ENCODE measurements around the gene OGFRL1.

The OGFRL1 gene

DNA sequence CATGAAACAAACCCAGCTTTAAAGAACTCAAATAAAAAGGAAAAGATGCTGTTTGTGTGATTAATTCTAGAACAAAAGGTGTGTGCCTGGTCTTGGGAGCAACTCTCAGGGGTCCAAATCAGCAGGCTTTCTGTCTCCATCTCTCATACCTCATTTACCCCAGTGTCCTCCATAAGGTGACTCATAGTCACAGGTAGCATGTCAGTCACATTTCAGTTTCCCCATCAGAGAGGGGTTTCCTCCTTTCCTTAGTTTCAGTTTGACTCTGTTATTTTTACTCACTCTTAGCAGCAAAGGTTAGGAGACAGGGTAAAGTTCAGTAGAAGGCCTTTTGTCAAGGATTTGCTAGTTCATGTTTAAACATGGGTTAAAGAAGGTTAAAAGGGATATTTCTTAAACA lies 46.2 kb downstream of the OGFRL1 start:
- no peak for DNase-seq (ENCODE audit: low spot score)

DNA sequence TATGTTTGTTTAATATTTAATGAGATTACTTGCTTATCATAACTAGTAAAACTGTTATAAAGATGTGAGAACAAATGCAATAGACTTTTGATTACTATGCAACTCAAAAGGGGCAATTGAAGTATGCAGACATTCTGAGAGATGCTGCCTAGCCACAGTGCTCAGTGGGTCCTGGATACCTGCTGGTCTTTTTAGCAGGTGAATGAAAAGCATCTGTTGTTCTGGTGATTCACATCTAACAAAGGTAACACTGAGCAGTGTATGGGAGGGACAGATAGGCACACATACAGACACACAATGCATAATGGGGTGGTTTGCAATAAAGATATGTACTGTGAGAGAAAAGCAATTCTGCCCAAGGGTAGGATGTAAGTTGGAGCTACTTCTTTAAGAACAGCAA lies 46.9 kb downstream of the OGFRL1 start:
- DNase-seq (ENCODE audit: low spot score), result no peak

GRCh38 chr6:71336901-71337300 lies 48.3 kb downstream of the OGFRL1 start:
- no peak for DNase-seq (ENCODE audit: low spot score)

DNA sequence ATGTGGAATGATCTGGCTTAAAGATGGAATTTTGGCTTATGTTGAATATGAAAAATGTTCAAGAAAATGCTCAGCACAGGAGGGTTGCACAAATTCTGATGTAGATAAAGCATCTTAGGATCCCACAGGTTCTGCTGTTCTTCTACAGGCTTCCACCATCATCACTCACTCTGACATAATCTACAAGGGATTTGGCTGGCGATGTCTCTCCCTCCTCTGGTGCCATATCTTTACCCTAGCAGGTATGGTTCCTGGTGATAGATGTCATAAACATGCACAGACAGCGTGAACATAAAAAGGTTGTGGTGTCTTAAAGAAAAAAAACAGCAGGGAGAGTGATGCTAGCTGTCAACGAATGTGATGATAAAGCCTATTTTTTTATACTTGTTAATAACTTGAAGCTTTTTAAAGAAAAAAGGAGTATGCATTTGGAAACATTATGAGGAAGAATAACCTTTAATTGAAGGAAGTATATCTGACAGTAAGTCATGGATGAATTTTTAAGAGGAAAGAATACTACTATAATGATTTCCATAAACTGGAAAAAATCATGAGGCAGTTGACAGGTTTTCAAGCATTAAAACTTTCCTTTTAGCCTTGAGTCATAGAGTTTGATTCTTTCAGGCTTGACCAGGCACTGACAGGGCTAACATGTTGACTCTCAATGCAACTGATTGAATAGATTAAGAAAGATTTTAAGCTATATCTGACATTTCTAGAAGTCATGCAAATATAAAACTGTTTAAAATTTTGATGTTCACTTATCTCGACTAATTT lies 50.1 kb downstream of the OGFRL1 start:
- DNase-seq (ENCODE audit: low spot score), result no peak

GRCh38 chr6:71342772-71343171 lies 54.2 kb downstream of the OGFRL1 start:
- DNase-seq (ENCODE audit: low spot score), result no peak

DNA sequence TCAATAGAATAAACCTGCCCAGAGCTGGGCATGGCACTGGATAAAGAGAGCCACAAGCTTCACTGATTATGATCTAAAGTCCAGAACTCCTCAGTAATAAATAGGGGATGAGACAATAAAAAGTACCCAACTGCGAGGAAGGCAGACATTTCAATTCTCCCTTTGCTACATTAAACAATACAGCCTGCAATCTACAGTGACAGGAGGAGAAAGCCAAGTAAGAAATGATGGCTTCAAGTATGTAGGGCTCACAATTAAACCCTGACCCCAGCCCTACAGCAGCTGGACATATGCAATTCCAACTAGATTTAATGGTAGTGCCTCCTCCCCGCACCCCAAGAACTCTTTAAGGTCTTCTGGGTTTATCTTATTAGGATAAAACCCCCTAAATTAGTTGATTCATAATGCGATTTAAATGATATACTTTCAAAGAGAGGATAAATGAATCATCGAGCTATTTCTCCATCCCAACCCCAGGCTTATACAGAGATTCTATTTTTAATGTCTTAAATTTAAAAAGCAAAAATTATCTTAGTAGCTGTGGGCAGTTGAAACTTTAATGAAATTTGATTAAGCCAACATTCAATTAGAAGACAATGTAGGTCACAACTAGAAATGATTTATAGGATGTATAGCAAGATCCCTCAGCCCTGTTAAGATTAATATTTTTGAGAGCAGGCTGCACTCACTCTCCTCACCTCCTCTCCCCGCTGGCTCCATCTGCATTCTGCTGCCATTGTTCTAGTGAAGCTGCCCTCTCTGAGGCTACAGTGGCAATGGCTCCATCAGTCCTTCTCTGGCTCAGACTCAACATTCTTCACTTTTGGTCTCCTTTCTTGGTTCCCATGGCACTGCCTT lies 57.1 kb downstream of the OGFRL1 start:
- no peak for DNase-seq (ENCODE audit: low spot score)

DNA sequence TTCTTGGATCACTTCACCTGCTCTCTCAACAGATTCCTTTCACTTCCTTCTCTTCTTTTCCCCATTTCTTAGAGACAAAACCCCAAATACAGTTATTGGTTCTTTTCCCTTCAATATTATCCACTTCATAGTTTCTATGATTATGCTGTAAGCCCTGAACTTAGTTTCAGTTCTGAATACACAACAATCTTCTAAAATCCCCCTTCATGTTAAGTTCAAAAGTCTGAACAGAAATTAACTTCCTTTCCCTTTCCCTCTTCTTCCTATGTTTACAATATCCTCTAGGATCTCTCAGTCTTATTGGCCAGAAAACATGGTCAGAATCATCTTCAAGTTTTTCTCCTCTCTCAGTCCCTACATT lies 57.7 kb downstream of the OGFRL1 start:
- no peak for DNase-seq (ENCODE audit: low spot score)

GRCh38 chr6:71347119-71347518 lies 58.5 kb downstream of the OGFRL1 start:
- DNase-seq (ENCODE audit: low spot score), result no peak

DNA sequence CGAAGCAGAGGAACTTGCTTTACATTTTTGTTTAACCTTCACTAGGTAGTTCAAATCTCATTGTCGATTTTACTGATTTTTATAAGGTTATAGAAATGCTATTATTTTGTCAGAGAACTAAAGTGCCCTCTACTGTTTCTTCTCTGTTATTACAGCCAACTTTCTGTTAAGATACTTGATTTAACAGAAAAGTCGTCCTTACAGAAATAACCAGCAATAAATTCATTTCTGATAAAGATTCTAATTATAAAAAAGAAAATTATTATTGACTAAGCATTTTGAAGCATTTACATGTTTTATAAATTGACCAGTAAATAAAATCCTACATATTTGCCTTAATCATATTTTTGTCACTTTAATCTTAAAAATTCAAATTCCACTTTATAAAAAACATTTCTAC lies 60.8 kb downstream of the OGFRL1 start:
- DNase-seq (ENCODE audit: low spot score), result peak; percentile 65

GRCh38 chr6:71349976-71350615 lies 61.5 kb downstream of the OGFRL1 start:
- peak; percentile 65 for DNase-seq (ENCODE audit: low spot score)

DNA sequence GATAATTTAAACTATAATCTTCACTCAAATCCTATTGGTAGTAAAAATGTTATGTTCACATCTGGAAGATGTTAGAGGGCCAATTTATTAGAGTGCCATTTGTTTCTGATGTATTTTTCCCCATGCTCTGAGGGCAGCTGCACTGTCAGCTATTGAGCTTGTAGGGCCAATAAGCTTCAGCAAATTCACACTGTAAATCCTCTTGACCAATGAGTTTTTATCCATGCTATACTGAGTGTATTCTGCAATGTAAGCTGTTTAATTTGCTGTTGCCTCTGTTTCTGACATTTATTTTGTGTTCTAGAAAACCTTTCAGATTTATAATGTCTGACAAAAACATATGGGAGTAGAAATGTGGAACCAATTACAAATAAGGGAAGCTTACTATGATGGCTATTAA lies 62.6 kb downstream of the OGFRL1 start:
- DNase-seq (ENCODE audit: low spot score), result no peak

Data from RKO (cell line).